IPS-20b (cell line): Measurements from ENCODE around the gene HERC4.
A peak's percentile ranks its signal among the peaks of the same experiment; 100 is the strongest.
"Not testable (repeated sequence)": the region's sequence is repeated elsewhere in the genome, so short reads cannot be mapped to it uniquely, and the experiment has no call there.

Experiments used
- H3K27ac ChIP-seq: one replicate; pipeline ENCODE4 v1.5.1; 2013; ENCODE audit warnings: low read length
- H3K27me3 ChIP-seq: 2 replicates; pipeline ENCODE4 v1.6.1; 2013; ENCODE audit warnings: mild to moderate bottlenecking, low read length, inconsistent platforms; ENCODE audit not compliant: insufficient read depth
- H3K36me3 ChIP-seq: 2 replicates; pipeline ENCODE4 v1.6.1; 2013; ENCODE audit warnings: low read depth, mild to moderate bottlenecking, inconsistent platforms, low read length, moderate library complexity; ENCODE audit not compliant: insufficient read depth
- H3K4me1 ChIP-seq: 2 replicates; pipeline ENCODE4 v1.6.1; 2013; ENCODE audit warnings: mild to moderate bottlenecking, control low read depth, inconsistent platforms, low read length, moderate library complexity; ENCODE audit not compliant: insufficient read depth
- H3K4me3 ChIP-seq: 2 replicates; pipeline ENCODE4 v1.5.1; 2013; ENCODE audit warnings: mild to moderate bottlenecking, low read length, inconsistent platforms
- H3K9ac ChIP-seq: 2 replicates; pipeline ENCODE4 v1.6.1; 2013; ENCODE audit warnings: low read depth, mild to moderate bottlenecking, inconsistent platforms, low read length, moderate library complexity
- H3K9me3 ChIP-seq: 2 replicates; pipeline ENCODE4 v1.6.1; 2013; ENCODE audit warnings: mild to moderate bottlenecking, low read depth, low read length, inconsistent platforms; ENCODE audit not compliant: insufficient read depth

The HERC4 gene

DNA sequence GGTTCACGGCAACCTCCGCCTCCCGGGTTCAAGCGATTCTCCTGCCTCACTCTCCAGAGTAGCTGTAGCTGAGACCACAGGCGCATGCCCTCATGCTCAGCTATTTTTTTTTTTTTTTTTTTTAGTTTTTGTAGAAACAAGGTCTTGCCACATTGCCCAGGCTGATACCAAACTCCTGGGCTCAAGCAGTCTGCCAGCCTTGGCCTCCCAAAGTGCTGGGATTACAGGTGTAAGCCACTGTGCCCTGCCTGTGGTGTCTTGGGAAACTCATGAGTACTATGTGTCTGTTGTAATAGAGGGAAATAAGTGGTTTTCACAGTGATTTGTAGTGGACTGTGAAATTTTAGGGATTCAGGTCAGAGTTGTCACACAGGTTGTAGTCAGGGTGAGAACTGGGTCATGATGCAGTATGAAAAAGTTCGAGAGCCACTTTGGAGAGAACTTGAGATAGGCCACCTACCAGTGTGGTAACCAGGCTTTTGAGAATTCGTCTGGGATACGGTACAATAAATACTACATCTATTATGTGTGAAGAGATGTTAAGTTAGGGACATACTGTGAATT lies 160.2 kb downstream of the HERC4 start:
- no peak overlapping the region for H3K27ac ChIP-seq
- H3K27me3 ChIP-seq = no peaks in the 10 kb centered on the region
- H3K36me3 ChIP-seq = peaks cover 82% of the 10 kb centered on the region
- H3K9ac ChIP-seq = no peak overlapping the region
- H3K4me1 ChIP-seq = no peaks in the 10 kb centered on the region
- H3K4me3 ChIP-seq = no peak overlapping the region
- no peaks in the 10 kb centered on the region for H3K9me3 ChIP-seq

DNA sequence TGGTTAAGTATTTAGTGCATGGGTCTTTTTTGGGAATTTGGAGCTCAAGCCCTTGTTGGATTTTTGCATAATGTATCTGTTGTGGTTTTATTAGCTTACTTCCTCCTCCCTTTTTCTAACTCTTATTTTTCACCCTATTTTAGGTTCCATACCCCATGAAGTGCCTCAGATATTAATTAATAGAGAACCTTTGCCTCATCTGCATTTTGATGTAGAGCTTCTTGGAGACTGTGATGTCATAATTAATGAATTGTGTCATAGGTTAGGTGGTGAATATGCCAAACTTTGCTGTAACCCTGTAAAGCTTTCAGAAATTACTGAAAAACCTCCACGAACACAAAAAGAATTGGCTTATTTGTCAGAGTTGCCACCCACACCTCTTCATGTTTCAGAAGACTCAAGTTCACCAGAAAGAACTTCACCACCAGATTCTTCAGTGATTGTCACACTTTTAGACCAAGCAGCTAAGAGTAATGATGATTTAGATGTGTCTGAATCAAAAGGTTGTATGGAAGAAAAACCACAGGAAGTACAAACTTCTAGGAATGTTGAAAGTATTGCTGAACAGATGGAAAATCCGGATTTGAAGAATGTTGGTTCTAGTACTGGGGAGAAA lies 162.6 kb downstream of the HERC4 start:
- Histone ChIP-seq H3K27ac (no peak overlapping the region), H3K4me3 (no peak overlapping the region), H3K4me1 (no peaks in the 10 kb centered on the region), H3K36me3 (peaks cover 95% of the 10 kb centered on the region), H3K9ac (no peak overlapping the region), H3K27me3 (no peaks in the 10 kb centered on the region), H3K9me3 (no peaks in the 10 kb centered on the region)

DNA sequence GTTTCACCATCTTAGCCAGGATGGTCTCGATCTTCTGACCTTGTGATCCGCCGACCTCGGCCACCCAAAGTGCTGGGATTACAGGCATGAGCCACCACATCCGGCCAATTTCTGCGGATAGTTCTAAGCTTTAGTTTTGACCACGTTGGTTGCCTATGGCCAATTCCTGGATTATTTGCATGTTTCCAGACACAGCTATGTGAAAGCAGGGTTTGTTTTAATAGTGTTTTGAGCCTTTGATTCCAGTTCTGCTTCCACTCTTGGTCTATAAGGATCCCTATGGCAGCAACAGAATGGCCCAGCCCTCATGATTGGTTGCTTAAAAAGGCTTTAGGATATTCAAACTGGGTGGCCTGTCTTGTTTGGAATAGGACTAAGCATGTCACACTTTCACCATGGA lies 171.5 kb downstream of the HERC4 start:
- H3K27me3 ChIP-seq = no peaks in the 10 kb centered on the region
- no peak overlapping the region for H3K4me3 ChIP-seq
- no peaks in the 10 kb centered on the region for H3K4me1 ChIP-seq
- H3K27ac ChIP-seq = no peak overlapping the region
- H3K9ac ChIP-seq = no peak overlapping the region
- peaks cover 96% of the 10 kb centered on the region for H3K36me3 ChIP-seq
- H3K9me3 ChIP-seq = no peaks in the 10 kb centered on the region

DNA sequence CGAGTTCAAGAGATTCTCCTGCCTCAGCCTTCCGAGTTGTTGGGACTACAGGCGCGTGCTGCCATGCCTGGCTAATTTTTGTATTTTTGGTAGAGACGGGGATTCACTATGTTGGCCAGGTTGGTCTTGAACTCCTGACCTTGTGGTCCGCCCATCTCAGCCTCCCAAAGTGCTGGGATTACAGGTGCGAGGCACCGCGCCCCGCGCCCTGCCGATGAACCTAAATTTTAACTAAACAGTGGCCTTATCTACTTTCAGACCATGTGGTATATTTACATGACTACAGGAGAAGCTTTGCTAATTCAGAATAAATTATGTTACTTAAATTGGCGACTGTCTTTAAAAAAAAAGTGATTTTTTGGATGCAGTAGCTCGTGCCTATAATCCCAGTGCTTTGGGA lies 181.4 kb downstream of the HERC4 start:
- peaks cover 98% of the 10 kb centered on the region for H3K36me3 ChIP-seq
- no peaks in the 10 kb centered on the region for H3K9me3 ChIP-seq
- H3K27me3 ChIP-seq = no peaks in the 10 kb centered on the region
- no peak overlapping the region for H3K9ac ChIP-seq
- H3K4me1 ChIP-seq = no peaks in the 10 kb centered on the region
- no peak overlapping the region for H3K4me3 ChIP-seq
- H3K27ac ChIP-seq = no peak overlapping the region

DNA sequence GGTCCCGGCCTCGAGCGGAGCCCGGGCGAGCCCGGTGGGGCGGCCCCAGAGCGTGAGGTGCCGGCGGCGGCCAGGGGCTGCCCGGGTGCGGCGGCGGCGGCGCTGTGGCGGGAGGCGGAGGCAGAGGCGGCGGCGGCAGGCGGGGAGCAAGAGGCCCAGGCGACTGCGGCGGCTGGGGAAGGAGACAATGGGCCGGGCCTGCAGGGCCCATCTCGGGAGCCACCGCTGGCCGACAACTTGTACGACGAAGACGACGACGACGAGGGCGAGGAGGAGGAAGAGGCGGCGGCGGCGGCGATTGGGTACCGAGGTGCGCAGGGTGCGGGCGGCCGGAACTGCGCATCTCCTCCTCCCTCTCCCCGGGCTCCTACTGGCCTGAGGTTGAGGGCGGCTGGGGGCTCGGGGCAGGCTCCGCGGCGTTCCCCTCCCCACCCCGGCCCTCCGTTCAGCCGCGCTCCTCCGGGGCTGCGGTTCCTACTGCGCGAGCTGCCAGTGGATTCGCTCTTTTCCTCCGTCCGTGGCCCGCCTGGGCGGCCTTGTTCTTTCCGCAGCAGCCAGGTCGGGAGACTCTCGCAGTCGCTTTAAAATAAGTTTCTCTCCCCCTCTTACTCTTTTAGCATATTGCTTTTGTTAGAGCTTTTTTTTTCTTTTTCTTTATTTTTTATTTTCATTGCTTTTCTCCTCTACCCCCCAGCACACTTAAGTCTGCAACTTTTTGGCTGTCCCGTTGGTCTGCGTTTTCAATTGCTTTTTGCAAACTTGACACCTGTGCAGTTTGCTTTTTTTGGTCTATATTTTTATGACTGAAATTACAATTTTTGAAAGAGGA lies 190.0 kb downstream of the HERC4 start:
- Histone ChIP-seq H3K27ac (no peak overlapping the region), H3K36me3 (peaks cover 40% of the 10 kb centered on the region), H3K9ac (peak overlapping the region; percentile 88), H3K4me1 (no peaks in the 10 kb centered on the region), H3K9me3 (no peaks in the 10 kb centered on the region), H3K4me3 (peak overlapping the region; percentile 87), H3K27me3 (no peaks in the 10 kb centered on the region)

DNA sequence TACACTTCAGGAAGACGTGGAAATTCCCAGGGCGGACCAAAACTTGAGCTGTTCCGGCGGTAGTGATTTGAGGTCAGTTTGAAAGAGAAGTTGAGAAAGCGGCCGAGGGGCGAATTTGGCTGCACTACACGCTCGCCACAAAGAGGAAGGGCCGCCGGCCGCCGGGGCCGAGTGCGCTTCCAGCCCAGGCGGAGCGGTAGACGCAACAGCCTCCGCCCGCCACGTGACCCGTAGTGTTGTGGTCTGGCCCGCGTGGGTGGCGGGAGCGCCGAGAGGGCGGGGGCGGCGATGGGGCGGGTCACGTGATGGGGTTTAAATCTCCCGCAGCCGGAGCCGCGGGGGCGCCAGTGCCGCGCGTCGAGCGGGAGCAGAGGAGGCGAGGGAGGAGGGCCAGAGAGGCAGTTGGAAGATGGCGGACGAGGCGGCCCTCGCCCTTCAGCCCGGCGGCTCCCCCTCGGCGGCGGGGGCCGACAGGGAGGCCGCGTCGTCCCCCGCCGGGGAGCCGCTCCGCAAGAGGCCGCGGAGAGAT lies 190.7 kb downstream of the HERC4 start, which contains the start of gene SIRT1:
Gene SIRT1 (plus strand): TSS at position 344 of the 529 bp plus-strand sequence. CDS start 66 bp downstream, at position 410.
- H3K27ac ChIP-seq = peak within 1 kb of the TSS; percentile 55

DNA sequence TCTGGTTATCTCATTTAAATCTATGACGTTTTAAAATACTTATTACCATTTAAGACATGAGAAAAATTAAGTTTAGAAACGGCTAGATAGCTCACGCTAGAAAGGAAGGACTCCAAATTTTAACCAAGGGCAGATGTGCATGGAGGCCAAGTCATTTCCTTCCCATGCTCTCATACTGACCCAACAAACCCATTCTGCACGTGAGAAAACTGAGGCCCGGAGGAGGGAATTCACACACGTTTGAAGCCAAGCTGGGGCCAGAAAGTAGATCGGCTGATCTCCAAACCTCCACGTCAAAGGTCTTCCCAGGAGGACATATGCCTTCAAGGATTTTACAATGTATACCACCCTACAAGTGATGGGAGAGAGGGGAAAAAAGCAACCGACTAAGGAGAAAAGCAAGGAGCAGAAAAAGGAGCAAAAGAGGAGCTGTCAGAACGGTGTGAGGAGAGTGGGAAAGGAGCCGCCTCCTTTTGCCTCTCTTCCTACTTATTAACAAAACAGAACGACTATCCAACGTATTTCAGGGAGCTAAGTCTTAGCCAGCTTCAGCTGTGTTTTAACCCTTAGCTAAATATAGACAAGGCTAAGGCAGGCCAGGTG lies 191.3 kb downstream of the HERC4 start:
- Histone ChIP-seq H3K9me3 (no peaks in the 10 kb centered on the region), H3K9ac (peak overlapping the region; percentile 90), H3K36me3 (peaks cover 27% of the 10 kb centered on the region), H3K4me1 (no peaks in the 10 kb centered on the region), H3K27ac (peak overlapping the region; percentile 55), H3K4me3 (peak overlapping the region; percentile 86), H3K27me3 (no peaks in the 10 kb centered on the region)

More for the DNA sequence above, 190.7 kb downstream of the HERC4 start, which contains the start of gene SIRT1:
- Histone ChIP-seq H3K4me3 (peak within 1 kb of the TSS; percentile 87), H3K36me3 (peaks cover 33% of the 10 kb centered on the region), H3K9me3 (no peaks in the 10 kb centered on the region), H3K4me1 (no peaks in the 10 kb centered on the region), H3K9ac (peak within 1 kb of the TSS; percentile 90), H3K27me3 (no peaks in the 10 kb centered on the region)

DNA sequence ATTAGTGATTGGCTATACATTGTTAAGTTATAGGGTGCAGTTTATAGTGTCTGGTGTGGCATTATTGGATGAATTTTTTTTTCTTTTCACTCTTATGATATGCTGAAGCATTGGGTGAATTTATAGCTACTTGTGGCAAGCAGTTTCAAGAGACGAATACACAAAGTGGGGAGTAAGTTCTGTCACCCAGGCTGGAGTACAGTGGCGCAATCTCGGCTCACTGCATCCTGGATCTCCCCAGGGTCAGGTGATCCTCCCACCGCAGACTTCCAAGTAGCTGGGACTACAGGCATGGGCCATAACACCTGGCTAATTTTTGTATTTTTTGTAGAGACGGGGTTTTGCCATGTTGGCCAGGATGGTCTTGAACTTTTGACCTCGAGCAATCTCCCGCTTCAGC lies 196.9 kb downstream of the HERC4 start:
- no peaks in the 10 kb centered on the region for H3K27me3 ChIP-seq
- H3K36me3 ChIP-seq = no peaks in the 10 kb centered on the region
- H3K9ac ChIP-seq = no peak overlapping the region
- H3K4me3 ChIP-seq = no peak overlapping the region
- H3K4me1 ChIP-seq = no peaks in the 10 kb centered on the region
- no peaks in the 10 kb centered on the region for H3K9me3 ChIP-seq
- no peak overlapping the region for H3K27ac ChIP-seq

DNA sequence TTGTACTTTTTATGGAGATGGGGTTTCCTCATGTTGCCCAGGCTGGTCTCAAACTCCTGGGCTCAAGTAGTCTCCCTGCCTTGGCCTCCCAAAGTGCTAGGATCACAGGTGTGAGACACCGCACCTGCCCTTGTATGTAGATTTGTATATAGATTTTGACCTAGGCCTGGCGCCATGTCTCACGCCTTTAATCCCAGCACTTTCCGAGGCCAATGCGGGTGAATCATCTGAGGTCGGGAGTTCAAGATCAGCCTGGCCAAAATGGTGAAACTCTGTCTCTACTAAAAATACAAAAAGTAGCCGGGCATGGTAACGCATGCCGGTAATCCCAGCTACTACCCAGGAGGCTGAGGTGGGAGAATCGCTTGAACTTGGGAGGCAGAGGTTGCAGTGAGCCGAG lies 197.7 kb downstream of the HERC4 start:
- not testable (repeated sequence) for H3K27ac ChIP-seq, H3K9ac ChIP-seq, H3K36me3 ChIP-seq, H3K4me1 ChIP-seq, H3K4me3 ChIP-seq, H3K27me3 ChIP-seq, H3K9me3 ChIP-seq

DNA sequence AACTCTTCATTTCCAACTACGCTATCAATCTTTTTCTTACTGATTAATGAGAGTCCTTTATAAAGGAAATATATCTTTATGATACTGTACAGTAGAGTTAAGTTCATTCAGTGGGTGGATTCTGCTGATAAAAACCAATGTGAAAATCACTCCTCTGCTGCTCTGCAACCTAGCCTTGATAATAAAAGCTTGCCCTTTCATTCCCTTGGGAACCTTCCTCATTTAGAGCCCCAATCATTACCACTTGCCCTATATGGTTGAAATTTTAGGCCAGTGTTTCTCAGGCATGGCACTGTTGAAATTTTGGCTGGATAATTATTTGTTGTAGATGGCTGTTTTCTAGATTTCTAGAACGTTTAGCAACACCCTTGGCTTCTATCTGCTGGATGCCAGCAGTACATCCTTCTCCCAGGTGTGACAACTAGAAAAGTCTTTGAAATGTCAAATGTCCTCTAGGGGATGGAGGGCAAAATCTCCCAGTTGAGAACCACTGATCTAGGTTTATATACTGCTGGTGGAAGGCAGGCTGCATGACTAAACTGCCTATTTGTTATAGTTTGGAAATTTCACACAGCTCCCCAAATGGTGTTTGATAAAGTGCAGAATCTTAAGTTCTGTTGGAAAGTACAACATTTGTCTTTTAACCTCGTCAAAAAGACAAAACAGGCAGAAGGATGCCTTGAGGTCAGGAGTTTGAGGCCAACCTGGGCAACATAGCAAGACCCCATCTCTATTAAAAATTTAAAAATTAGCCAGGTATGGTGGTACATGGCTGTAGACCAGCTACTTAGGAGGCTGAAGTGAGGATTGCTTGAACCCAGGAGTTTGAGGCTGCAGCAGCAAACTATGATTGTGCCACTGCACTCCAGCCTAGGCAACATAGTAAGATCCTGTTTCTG lies 199.5 kb downstream of the HERC4 start:
- Histone ChIP-seq H3K4me1 (no peaks in the 10 kb centered on the region), H3K36me3 (no peaks in the 10 kb centered on the region), H3K9me3 (no peaks in the 10 kb centered on the region), H3K9ac (no peak overlapping the region), H3K27me3 (no peaks in the 10 kb centered on the region), H3K4me3 (no peak overlapping the region), H3K27ac (no peak overlapping the region)
